GM18507 (cell line): ENCODE measurements around the gene PDHX.
"Not testable (repeated sequence)": the region's sequence is repeated elsewhere in the genome, so short reads cannot be mapped to it uniquely, and the experiment has no call there.

Experiments used
- DNase-seq: peaks from one replicate; pipeline ENCODE4 v3.0.0; 2011; ENCODE audit warnings: low read depth; ENCODE audit not compliant: insufficient read length; ENCODE audit errors: extremely low spot score
- FAIRE-seq: peaks from 2 replicates; lab custom pipeline; 2011; peaks lifted over from hg19 to GRCh38; lab: Jason Lieb, UNC

PDHX gene

GRCh38 chr11:34916015-34916842, at the start of gene PDHX, which contains the start of gene APIP:
PDHX (plus strand) TSS chr11:34916618; CDS start chr11:34916656, 38 bp downstream.
APIP (minus strand) TSS chr11:34916379; CDS start chr11:34916284, 95 bp downstream.
- FAIRE-seq (peak; percentile 88), DNase-seq (peak; percentile 96)

GRCh38 chr11:34869425-34869824, 47.0 kb upstream of the PDHX start:
- DNase-seq (no peak), FAIRE-seq (no peak)

- no peak for FAIRE-seq
- DNase-seq = no peak
Measured at GRCh38 chr11:34870548-34871196, 45.7 kb upstream of the PDHX start.

- no peak for FAIRE-seq
- no peak for DNase-seq
Measured at GRCh38 chr11:34874202-34874601, 42.2 kb upstream of the PDHX start.

GRCh38 chr11:34877375-34877975, 38.9 kb upstream of the PDHX start:
- FAIRE-seq (no peak), DNase-seq (no peak)

GRCh38 chr11:34881900-34882299, 34.5 kb upstream of the PDHX start:
- FAIRE-seq = no peak
- no peak for DNase-seq

- no peak for DNase-seq
- FAIRE-seq = no peak
Measured at GRCh38 chr11:34886609-34887008, 29.8 kb upstream of the PDHX start.

GRCh38 chr11:34887260-34887659, 29.2 kb upstream of the PDHX start:
- FAIRE-seq (no peak), DNase-seq (no peak)

GRCh38 chr11:34890089-34890488, 26.3 kb upstream of the PDHX start:
- DNase-seq = no peak
- FAIRE-seq = no peak

GRCh38 chr11:34890812-34891211, 25.6 kb upstream of the PDHX start:
- no peak for DNase-seq
- peak; percentile 48 for FAIRE-seq

- FAIRE-seq = no peak
- DNase-seq = no peak
Measured at GRCh38 chr11:34891611-34892010, 24.8 kb upstream of the PDHX start.

GRCh38 chr11:34893416-34893815, 23.0 kb upstream of the PDHX start:
- FAIRE-seq = no peak
- no peak for DNase-seq

- FAIRE-seq, DNase-seq: not testable (repeated sequence)
Measured at GRCh38 chr11:34896191-34896590, 20.2 kb upstream of the PDHX start.

GRCh38 chr11:34897171-34897870, 19.1 kb upstream of the PDHX start:
- FAIRE-seq (no peak), DNase-seq (no peak)

GRCh38 chr11:34898474-34898873, 17.9 kb upstream of the PDHX start:
- no peak for FAIRE-seq
- DNase-seq = no peak

GRCh38 chr11:34899633-34900016, 16.8 kb upstream of the PDHX start:
- DNase-seq (no peak), FAIRE-seq (no peak)

GRCh38 chr11:34904421-34904955, 11.9 kb upstream of the PDHX start:
- DNase-seq = no peak

GRCh38 chr11:34905666-34906065, 10.8 kb upstream of the PDHX start:
- DNase-seq = no peak
- FAIRE-seq = no peak

More at GRCh38 chr11:34904421-34904955, 11.9 kb upstream of the PDHX start:
- FAIRE-seq = no peak

GRCh38 chr11:34907934-34908593, 8.4 kb upstream of the PDHX start:
- FAIRE-seq (no peak), DNase-seq (no peak)
